NCI-H2227 (cell line): ENCODE measurements around the gene ECD.

Experiments used
- DNase-seq: peaks from one replicate; lab custom pipeline; 2025; ENCODE audit not compliant: unreplicated experiment; lab: John Stamatoyannopoulos, UW

ECD gene

GRCh38 chr10:73167783-73168464 is at the start of gene ECD, which contains the start of gene FAM149B1:
Gene ECD (minus strand): TSS chr10:73168008. CDS start chr10:73163937, 4,071 bp downstream.
Gene FAM149B1 (plus strand): TSS chr10:73168119. CDS start chr10:73168340, 221 bp downstream.
- peak; percentile 94 for DNase-seq

DNA sequence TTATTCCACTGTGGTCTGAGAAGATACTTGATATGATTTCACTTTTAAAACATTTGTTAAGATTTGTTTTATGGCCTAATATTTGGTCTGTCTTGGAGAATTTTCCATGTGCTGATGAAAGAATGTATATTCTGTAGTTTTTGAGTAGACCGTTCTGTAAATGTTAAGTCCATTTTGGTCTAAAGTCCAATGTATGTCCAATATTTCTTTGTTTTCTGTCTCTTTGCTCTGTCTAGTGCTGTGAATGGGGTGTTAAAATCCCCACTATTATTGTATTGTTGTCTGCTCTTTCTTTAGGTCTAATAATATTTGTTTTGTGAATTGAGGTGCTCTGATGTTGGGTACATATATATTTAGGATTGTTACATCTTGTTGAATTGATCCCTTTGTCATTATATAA is 47.9 kb upstream of the ECD start:
- DNase-seq: no peak

DNA sequence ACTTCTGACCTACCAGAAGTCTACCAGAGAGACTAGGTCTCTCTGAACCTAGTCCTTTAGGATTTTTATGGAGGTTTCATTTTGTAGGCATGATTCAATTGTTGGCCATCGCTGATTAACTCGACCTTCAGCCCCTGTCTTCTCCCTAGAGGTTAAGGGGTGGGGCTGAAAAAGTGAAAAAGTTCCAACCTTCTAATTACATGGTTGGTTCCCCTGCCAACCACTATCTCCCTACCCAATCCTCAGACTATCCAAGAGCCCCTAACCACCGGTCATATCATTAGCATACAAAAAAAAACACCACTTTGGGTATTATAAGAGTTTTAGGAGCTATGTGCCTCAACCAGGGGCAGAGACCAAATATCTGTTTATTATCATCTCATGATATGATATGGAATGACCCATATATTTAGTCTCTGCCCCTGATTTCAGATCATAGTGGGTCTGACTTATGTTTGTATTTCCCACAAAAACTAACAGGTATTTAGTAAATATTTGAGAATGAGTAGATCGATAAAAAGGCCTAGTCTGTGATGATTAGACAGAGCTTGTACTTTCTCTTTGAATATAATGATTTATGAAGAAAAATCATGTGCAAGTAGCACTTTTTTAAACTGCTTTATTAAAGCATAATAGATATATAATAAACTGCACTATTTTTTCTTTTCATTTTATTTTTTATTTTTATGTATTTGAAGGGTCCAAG is 43.5 kb upstream of the ECD start:
- no peak for DNase-seq

GRCh38 chr10:73210395-73211105 is 42.7 kb upstream of the ECD start:
- DNase-seq: no peak

DNA sequence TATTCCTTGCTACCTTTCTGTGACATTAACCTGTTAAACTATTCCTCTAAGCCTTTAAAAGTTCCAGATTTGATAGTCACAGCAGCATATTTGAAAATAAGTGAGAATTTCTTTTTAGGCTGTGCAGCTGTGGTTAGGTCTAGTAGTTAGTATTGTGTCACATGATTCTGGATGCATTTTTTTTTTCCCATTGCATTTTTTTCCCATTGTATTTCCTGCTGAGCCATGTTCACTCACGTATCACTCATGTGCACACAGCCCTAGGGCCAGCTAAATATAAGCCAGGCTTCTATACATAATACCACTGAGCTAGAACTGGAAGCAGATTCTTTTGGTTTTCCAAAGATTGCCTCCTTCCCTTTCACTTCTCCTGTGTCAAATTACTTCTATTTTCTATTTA is 41.9 kb upstream of the ECD start:
- DNase-seq: no peak

- DNase-seq: no peak
These were observed 40.1 kb upstream of the ECD start for GRCh38 chr10:73207883-73208282.

GRCh38 chr10:73206385-73206784 is 38.6 kb upstream of the ECD start:
- DNase-seq: no peak

DNA sequence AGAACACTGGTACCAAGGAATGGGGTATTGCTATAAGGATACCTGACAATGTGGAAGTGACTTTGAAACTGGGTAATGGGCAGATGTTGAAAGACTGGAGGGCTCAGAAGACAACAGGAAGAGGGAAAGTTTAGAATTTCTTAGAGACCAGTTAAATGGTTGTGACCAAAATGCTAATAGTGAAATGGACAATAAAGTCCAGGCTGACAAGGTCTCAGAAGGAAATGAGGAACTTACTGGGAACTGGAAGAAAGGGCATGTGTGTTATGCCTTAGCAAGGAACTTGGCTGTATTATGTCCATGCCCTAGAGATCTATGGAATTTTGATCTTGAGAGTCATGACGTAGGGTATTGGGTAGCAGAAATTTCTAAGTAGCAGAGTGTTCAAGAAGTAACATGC is 38.1 kb upstream of the ECD start:
- DNase-seq: no peak

DNA sequence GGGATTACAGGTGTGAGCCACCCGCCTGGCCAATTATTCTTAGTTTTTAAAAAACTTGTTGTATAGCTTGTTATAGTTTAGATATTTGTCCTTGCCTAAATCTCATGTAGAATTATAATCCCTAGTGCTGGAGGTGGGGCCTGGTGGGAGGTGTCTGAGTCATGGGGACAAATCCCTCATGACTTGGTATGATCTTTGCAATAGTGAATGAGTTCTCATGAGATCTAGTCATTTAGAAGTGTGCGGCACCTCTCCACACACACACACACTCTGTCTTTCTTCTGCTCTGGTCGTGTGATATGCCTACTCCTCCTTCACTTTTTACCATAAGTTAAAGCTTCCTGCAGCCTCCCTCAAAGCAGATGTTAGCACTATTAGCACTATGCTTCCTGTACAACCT is 37.3 kb upstream of the ECD start:
- DNase-seq: no peak

- DNase-seq: no peak
These were observed 22.4 kb upstream of the ECD start for GRCh38 chr10:73190188-73190587.

DNA sequence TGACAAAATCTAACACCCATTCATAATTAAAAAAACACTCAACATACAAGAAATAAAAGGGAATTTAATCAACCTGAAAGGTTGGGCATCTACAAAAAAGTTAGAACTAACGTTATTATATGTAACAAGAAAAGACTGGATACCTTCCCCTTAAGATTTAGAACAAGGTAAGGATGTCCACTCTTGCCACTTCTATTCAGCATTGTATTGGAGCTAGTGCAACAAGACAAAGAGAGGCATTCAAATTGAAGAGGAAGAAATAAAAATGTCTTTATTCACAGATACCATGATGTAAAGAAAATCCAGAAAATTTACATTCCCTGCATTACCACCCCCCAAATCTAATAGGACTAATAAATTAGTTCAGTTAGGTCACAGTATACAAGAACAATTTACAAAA is 18.5 kb upstream of the ECD start:
- DNase-seq: no peak

GRCh38 chr10:73183667-73184281 is 16.0 kb upstream of the ECD start:
- no peak for DNase-seq

DNA sequence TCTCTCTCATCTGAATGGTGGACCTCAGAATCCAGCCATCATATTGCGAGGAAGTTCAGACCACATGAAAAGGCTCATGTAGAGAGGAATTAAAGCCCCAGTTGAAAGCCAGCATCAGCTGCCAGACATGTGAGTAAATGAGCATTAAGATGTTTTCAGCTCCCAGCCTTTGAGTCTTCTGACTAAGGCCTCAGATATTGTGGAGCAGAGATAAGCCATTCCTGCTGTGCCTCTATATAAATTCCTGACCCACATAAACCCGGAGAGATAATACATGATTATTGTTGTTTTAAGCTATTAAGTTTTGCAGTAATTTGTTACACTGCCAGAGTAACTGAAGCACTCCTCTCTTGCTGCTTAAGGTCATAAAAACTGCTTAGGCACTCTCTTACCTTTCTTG is 14.8 kb upstream of the ECD start:
- peak; percentile 5 for DNase-seq

DNA sequence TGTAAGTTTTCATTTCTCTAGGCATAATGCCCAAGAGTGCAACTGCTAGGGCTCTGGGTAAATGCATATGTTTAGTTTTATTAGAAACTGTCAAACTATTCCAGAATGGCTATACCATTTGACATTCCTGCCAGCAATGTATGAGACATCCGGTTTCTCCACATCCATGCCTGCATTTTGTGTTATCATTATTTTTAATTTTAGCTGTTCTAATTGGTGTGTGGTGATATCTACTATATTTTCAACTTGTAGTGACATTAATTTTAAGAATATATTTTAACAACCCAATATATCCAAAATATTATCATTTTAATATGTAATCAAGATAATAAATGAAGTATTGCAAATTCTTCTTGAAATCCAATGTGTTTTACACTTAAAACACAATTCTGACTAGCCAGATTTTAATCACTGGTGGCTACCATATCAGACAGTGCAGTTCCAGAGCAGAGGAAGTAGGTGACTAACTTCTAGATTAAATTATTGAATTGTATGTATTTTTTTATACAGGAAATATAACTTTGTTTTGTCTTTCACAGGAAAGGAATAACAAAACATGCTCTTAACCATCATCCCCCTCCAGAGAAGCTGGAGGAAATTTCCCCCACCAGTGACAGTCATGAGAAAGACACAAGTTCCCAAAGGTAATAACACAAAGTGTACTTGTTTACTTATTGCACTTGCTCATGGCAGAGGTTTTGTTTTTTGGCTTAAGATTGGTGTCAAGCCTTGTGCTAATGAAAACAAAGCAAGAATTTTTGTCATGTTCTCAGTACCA is 6.5 kb upstream of the ECD start:
- no peak for DNase-seq

DNA sequence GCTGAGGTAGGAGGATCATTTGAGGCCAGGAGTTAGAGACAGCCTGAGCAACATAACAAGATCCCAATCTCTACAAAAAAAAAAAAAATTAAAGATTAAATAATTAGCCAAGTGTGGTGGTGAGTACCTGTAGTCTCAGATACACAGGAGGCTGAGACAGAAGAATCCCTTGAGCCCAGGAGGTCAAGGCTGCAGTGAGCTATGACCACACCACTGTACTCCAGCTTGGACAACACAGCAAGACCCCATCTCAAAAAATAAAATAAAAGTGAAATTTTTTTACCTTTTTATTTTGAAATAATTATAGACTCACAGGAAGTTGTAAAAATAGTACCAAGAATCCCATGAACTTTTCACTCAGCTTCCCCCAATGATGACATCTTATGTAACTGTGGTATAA is 5.1 kb upstream of the ECD start:
- DNase-seq: no peak

DNA sequence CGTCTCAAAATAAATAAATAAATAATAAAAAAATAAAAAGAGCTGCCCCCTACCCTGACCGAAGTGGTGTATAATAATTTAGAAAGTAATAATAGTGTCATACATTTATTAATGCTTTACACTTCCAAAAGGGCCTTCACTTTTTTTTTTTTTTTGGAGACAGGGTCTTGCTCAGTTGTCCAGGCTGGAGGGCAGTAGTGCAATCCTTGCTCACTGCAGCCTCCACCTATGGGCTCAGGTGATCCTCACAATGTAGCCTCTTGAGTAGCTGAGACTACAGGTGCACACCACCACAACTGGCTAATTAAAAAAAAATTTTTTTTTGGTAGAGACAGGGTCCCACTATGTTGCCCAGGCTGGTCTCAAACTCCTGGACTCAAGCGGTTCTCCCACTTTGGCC is 1.5 kb upstream of the ECD start:
- DNase-seq: no peak

DNA sequence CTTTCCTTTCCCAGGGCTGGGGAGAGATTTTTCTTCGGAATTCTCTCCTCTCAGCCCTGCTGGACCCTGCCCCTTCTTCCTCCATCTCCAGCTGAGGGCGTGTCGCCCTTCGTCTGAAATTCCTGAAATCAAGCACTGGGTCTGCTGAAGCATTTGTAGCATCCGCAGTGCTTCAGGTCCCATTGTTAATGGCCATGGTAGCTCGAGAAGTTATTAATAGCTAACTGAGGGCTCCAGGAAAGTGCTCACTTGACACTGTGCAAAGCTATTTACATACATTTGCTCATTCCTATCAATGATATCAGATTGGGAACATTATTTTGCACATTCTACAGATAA is 626 bp upstream of the ECD start:
- peak; percentile 72 for DNase-seq

DNA sequence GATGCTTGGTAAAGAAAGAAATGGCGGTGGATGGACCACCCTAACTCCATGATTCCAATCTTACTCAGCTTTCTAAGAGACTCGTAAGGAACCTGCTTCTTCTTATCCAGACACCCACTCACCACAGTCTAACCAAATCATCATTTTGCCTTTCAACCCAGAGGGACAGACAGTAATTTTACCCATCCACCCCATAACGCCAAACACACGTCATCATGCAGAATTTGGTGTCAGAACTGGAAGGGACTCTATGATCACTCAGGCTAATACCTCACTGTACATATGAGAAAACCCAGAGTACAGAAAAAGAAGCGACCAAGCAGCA is 388 bp downstream of the ECD start:
- peak; percentile 34 for DNase-seq

DNA sequence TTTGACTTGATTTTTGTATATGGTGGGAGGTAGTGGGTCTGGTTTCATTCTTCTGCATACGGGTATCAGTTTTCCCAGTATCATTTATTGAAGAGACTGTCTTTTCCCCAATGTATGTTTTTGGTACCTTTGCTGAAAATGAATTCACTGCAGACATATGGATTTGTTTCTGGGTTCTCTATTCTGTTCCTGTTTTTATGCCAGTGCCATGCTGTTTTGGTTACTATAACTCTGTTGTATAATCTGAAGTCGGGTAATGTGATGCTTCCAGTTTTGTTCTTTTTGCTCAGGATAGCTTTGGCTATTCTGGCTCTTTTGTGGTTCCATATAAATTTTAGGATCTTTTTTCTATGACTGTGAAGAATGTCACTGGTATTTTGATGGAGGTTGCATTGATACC is 836 bp downstream of the ECD start:
- no peak for DNase-seq

- DNase-seq: no peak
These were observed 4.7 kb downstream of the ECD start for GRCh38 chr10:73163096-73163495.

DNA sequence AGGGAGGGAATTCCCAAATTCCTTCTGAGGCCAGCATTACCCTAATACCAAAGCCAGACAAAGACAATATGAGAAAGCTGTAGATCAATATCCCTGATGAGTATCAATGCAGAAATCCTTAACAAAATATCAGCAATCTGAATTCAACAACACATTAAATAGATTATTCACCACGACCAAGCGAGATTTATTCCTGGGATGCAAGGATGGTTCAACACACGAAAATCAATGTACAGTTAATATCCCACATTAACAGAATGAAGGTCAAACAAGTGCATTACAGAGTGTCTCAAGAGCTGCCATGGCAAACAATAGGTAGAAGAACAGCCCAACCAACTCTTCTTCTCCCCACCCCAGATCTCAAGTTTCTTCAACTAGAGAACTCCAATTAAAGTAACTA is 6.1 kb downstream of the ECD start:
- DNase-seq: no peak
